ENCODE data around the gene FAM153A.
"Not testable (repeated sequence)": the region's sequence is repeated elsewhere in the genome, so short reads cannot be mapped to it uniquely, and the experiment has no call there.

- TF ChIP-seq, protein P1, sequence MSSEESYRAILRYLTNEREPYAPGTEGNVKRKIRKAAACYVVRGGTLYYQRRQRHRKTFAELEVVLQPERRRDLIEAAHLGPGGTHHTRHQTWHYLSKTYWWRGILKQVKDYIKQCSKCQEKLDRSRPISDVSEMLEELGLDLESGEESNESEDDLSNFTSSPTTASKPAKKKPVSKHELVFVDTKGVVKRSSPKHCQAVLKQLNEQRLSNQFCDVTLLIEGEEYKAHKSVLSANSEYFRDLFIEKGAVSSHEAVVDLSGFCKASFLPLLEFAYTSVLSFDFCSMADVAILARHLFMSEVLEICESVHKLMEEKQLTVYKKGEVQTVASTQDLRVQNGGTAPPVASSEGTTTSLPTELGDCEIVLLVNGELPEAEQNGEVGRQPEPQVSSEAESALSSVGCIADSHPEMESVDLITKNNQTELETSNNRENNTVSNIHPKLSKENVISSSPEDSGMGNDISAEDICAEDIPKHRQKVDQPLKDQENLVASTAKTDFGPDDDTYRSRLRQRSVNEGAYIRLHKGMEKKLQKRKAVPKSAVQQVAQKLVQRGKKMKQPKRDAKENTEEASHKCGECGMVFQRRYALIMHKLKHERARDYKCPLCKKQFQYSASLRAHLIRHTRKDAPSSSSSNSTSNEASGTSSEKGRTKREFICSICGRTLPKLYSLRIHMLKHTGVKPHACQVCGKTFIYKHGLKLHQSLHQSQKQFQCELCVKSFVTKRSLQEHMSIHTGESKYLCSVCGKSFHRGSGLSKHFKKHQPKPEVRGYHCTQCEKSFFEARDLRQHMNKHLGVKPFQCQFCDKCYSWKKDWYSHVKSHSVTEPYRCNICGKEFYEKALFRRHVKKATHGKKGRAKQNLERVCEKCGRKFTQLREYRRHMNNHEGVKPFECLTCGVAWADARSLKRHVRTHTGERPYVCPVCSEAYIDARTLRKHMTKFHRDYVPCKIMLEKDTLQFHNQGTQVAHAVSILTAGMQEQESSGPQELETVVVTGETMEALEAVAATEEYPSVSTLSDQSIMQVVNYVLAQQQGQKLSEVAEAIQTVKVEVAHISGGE (CRISPR knock-in tag; IDR thresholded peaks at IDR 0.05) = not testable (repeated sequence)
- TF ChIP-seq DPF2 (IDR thresholded peaks at IDR 0.05); SREBF2 (IDR thresholded peaks at IDR 0.05; ENCODE audit: low read length); PML (IDR thresholded peaks at IDR 0.05; ENCODE audit: low read length); ELK1 (IDR thresholded peaks at IDR 0.05; ENCODE audit: low read depth, low read length); CTCF (IDR thresholded peaks at IDR 0.05 in 2 of 3, conservative IDR thresholded peaks at IDR 0.05 in 1 of 3; ENCODE audit: control insufficient read depth in 2 of 3, extremely low read depth in 1 of 3, insufficient read depth in 1 of 3, low read depth in 3 of 3, low read length in 3 of 3); SMC3 (IDR thresholded peaks at IDR 0.05; ENCODE audit: borderline replicate concordance, low read length); BACH1 (IDR thresholded peaks at IDR 0.05; ENCODE audit: borderline replicate concordance); FOXM1 (IDR thresholded peaks at IDR 0.05; ENCODE audit: low read depth, low read length): not testable (repeated sequence)
- TF ChIP-seq, protein P2, sequence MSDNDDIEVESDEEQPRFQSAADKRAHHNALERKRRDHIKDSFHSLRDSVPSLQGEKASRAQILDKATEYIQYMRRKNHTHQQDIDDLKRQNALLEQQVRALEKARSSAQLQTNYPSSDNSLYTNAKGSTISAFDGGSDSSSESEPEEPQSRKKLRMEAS (IDR thresholded peaks at IDR 0.05; ENCODE audit: low read depth, low read length) = not testable (repeated sequence)
- TF ChIP-seq, protein P3, sequence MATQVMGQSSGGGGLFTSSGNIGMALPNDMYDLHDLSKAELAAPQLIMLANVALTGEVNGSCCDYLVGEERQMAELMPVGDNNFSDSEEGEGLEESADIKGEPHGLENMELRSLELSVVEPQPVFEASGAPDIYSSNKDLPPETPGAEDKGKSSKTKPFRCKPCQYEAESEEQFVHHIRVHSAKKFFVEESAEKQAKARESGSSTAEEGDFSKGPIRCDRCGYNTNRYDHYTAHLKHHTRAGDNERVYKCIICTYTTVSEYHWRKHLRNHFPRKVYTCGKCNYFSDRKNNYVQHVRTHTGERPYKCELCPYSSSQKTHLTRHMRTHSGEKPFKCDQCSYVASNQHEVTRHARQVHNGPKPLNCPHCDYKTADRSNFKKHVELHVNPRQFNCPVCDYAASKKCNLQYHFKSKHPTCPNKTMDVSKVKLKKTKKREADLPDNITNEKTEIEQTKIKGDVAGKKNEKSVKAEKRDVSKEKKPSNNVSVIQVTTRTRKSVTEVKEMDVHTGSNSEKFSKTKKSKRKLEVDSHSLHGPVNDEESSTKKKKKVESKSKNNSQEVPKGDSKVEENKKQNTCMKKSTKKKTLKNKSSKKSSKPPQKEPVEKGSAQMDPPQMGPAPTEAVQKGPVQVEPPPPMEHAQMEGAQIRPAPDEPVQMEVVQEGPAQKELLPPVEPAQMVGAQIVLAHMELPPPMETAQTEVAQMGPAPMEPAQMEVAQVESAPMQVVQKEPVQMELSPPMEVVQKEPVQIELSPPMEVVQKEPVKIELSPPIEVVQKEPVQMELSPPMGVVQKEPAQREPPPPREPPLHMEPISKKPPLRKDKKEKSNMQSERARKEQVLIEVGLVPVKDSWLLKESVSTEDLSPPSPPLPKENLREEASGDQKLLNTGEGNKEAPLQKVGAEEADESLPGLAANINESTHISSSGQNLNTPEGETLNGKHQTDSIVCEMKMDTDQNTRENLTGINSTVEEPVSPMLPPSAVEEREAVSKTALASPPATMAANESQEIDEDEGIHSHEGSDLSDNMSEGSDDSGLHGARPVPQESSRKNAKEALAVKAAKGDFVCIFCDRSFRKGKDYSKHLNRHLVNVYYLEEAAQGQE (IDR thresholded peaks at IDR 0.05; ENCODE audit: low read depth, low read length) = not testable (repeated sequence)
Measured at GRCh38 chr5:177724858-177725257, 57.8 kb downstream of the FAM153A start.
